ENCODE measurements around the gene PHLPP1. TPM values are rescaled to one million over a fixed set of nuclear protein-coding genes. Genes with fewer than 3 reads are reported as not detected.
A peak's percentile ranks its signal among the peaks of the same experiment; 100 is the strongest.

The PHLPP1 gene
- total RNA-seq, 2 experiments from 2014 or later = 6.8 to 7.1 TPM

- no peaks in the 10 kb centered on the region for H3K36me3 ChIP-seq (ENCODE audit: insufficient read depth, low read length)
- no peaks in the 10 kb centered on the region for H3K9me3 ChIP-seq (ENCODE audit: control insufficient read depth in 1 of 2, insufficient read depth in 1 of 2, low read length in 2 of 2)
- Mint-ChIP-seq H3K9me3 (no peaks in the 10 kb centered on the region), H3K27ac (peak overlapping the region; percentile 98), H3K4me1 (ENCODE audit: low read depth) (peaks cover 30% of the 10 kb centered on the region), H3K36me3 (ENCODE audit: low read depth) (peaks cover 5% of the 10 kb centered on the region), H3K27me3 (no peaks in the 10 kb centered on the region), H3K4me3 (peak overlapping the region; percentile 94)
- ChIA-PET POLR2A (interaction anchor here (0.7 to 3.7 kb wide), 18 partner anchors 9 to 707 kb away, joined by 3 to 27 read pairs (median 4); partner anchors contain the start of genes BCL2, PIGN, RELCH and VPS4B), CTCF (interaction anchor here (0.6 to 2.8 kb wide), 14 partner anchors 10 to 723 kb away, joined by 3 to 17 read pairs (median 4); no protein-coding TSS in a partner anchor)
- ATAC-seq (ENCODE audit: poor library complexity) = peak; percentile 71
- H3K27ac ChIP-seq (ENCODE audit: low read depth in 1 of 2, low read length in 2 of 2) = peak overlapping the region; percentile 71 to 84
- H3K27me3 ChIP-seq (ENCODE audit: control insufficient read depth in 1 of 2, insufficient read depth in 2 of 2, low read length in 2 of 2) = no peaks in the 10 kb centered on the region
- H3K4me1 ChIP-seq (ENCODE audit: insufficient read depth, low read length) = peaks cover 15% of the 10 kb centered on the region
- peak; percentile 73 for TF ChIP-seq CTCF (IDR thresholded peaks at IDR 0.05)
- peak overlapping the region; percentile 63 for H3K4me3 ChIP-seq (ENCODE audit: low read length)
- DNase-seq = peak; percentile 82 to 98 (median 90)
- intact Hi-C loops (cut with DNase I, micrococcal nuclease) = loop anchor here (1.0 to 10.0 kb wide), 15 partner anchors 67 to 727 kb away; partner anchors contain the start of genes PIGN (in 2 of the 2), RELCH (in 2 of the 2), VPS4B (in 2 of the 2) and ZCCHC2 (in 2 of the 2)
These were observed 488 bp upstream of the PHLPP1 start for GRCh38 chr18:62714671-62715435.

DNA sequence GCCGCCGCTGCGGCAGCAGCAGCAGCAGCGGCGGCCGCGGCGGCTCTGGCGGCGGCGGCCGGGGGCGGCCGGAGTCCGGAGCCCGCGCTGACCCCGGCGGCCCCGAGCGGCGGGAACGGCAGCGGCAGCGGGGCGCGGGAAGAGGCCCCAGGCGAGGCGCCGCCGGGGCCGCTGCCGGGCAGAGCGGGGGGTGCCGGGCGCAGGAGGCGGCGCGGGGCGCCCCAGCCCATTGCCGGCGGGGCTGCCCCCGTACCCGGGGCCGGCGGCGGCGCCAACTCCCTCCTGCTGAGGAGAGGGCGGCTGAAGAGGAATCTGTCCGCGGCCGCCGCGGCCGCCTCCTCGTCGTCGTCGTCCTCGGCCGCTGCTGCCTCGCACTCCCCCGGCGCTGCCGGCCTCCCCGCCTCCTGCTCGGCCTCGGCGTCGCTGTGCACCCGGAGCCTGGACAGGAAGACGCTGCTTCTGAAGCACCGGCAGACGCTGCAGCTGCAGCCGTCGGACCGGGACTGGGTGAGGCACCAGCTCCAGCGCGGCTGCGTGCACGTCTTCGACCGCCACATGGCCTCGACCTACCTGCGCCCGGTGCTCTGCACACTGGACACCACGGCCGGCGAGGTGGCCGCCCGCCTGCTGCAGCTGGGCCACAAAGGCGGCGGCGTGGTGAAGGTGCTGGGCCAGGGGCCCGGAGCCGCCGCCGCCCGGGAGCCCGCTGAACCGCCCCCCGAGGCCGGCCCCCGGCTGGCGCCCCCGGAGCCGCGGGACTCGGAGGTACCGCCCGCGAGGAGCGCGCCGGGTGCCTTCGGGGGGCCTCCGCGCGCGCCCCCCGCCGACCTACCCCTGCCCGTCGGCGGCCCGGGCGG lies 646 bp downstream of the PHLPP1 start:
- peak; percentile 37 to 83 (median 54) for DNase-seq
- POLR2A ChIA-PET = interaction anchor here (0.6 to 3.7 kb wide), 15 partner anchors 8 to 723 kb away, joined by 3 to 27 read pairs (median 6); partner anchors contain the start of genes BCL2, PIGN, RELCH and VPS4B

More for the DNA sequence above, 646 bp downstream of the PHLPP1 start:
- CTCF ChIA-PET = interaction anchor here (1.8 to 2.8 kb wide), 2 partner anchors 242 to 266 kb away, joined by 10 to 17 read pairs; no protein-coding TSS in a partner anchor
- Mint-ChIP-seq H3K36me3 (ENCODE audit: low read depth) (peaks cover 5% of the 10 kb centered on the region), H3K27ac (peak overlapping the region; percentile 98), H3K9me3 (no peaks in the 10 kb centered on the region), H3K4me3 (peak overlapping the region; percentile 76), H3K27me3 (no peaks in the 10 kb centered on the region), H3K4me1 (ENCODE audit: low read depth) (peaks cover 30% of the 10 kb centered on the region)
- H3K27ac ChIP-seq (ENCODE audit: low read depth in 1 of 2, low read length in 2 of 2) = peak overlapping the region in 1 of 2 donors; percentile 71
- peaks cover 15% of the 10 kb centered on the region for H3K4me1 ChIP-seq (ENCODE audit: insufficient read depth, low read length)
- peak; percentile 28 for ATAC-seq (ENCODE audit: poor library complexity)
- no peaks in the 10 kb centered on the region for H3K9me3 ChIP-seq (ENCODE audit: control insufficient read depth in 1 of 2, insufficient read depth in 1 of 2, low read length in 2 of 2)
- no peaks in the 10 kb centered on the region for H3K36me3 ChIP-seq (ENCODE audit: insufficient read depth, low read length)
- no peaks in the 10 kb centered on the region for H3K27me3 ChIP-seq (ENCODE audit: control insufficient read depth in 1 of 2, insufficient read depth in 2 of 2, low read length in 2 of 2)
- peak overlapping the region; percentile 63 for H3K4me3 ChIP-seq (ENCODE audit: low read length)
- intact Hi-C loops (cut with DNase I, micrococcal nuclease) = loop anchor here (1.0 to 10.0 kb wide), 11 partner anchors 66 to 706 kb away; partner anchors contain the start of genes PIGN (in 2 of the 2), RELCH (in 2 of the 2), ZCCHC2 (in 2 of the 2) and KDSR (in 1 of the 2)
- TF ChIP-seq CTCF (IDR thresholded peaks at IDR 0.05) = no peak
